Fibroblast of peridontal ligament (primary cell): ENCODE data around the gene CRYZ.

Source experiments
- DNase-seq: peaks from one replicate; pipeline ENCODE4 v3.0.0-alpha.2; 2010; ENCODE audit errors: extremely low read depth

Gene CRYZ

GRCh38 chr1:74731399-74732052 lies 1.3 kb downstream of the CRYZ start:
- no peak for DNase-seq

- DNase-seq, result peak; percentile 55
These were observed 2.9 kb downstream of the CRYZ start for GRCh38 chr1:74729741-74730478.

- no peak for DNase-seq
These were observed 4.1 kb downstream of the CRYZ start for GRCh38 chr1:74728736-74729135.

- no peak for DNase-seq
These were observed 6.8 kb downstream of the CRYZ start for GRCh38 chr1:74726063-74726462.

- no peak for DNase-seq
These were observed 15.2 kb downstream of the CRYZ start for GRCh38 chr1:74717626-74718025.

GRCh38 chr1:74716822-74717221 lies 16.0 kb downstream of the CRYZ start:
- no peak for DNase-seq

- DNase-seq, result no peak
These were observed 17.0 kb downstream of the CRYZ start for GRCh38 chr1:74715806-74716205.

GRCh38 chr1:74715236-74715502 lies 17.7 kb downstream of the CRYZ start:
- no peak for DNase-seq

- DNase-seq, result no peak
These were observed 18.2 kb downstream of the CRYZ start for GRCh38 chr1:74714429-74715235.

GRCh38 chr1:74713849-74714248 lies 19.0 kb downstream of the CRYZ start:
- DNase-seq, result no peak

- DNase-seq, result no peak
These were observed 20.0 kb downstream of the CRYZ start for GRCh38 chr1:74712881-74713280.

- no peak for DNase-seq
These were observed 29.3 kb downstream of the CRYZ start for GRCh38 chr1:74703386-74704182.

GRCh38 chr1:74699331-74699730 lies 33.5 kb downstream of the CRYZ start:
- DNase-seq, result no peak

GRCh38 chr1:74697832-74698231 lies 35.0 kb downstream of the CRYZ start:
- DNase-seq, result no peak

- DNase-seq, result peak; percentile 53
These were observed 39.4 kb downstream of the CRYZ start for GRCh38 chr1:74693473-74693872.

- no peak for DNase-seq
These were observed 41.9 kb downstream of the CRYZ start for GRCh38 chr1:74690909-74691308.

- no peak for DNase-seq
These were observed 42.5 kb downstream of the CRYZ start for GRCh38 chr1:74690364-74690696.

- peak; percentile 84 for DNase-seq
These were observed 43.1 kb downstream of the CRYZ start for GRCh38 chr1:74689621-74690363.

GRCh38 chr1:74686928-74687327 lies 45.9 kb downstream of the CRYZ start:
- DNase-seq, result no peak

- no peak for DNase-seq
These were observed 48.5 kb downstream of the CRYZ start for GRCh38 chr1:74684301-74684700.

- no peak for DNase-seq
These were observed 49.2 kb downstream of the CRYZ start for GRCh38 chr1:74683656-74684055.

- DNase-seq, result no peak
These were observed 51.0 kb downstream of the CRYZ start for GRCh38 chr1:74681851-74682250.
